Nephron progenitor cell (in vitro differentiated cells): ENCODE measurements around the gene NCOA1.

Experiments used
- DNase-seq: peaks from one replicate; pipeline ENCODE4 v3.0.0; 2021
- H3K27ac Mint-ChIP-seq: 2 replicates; pipeline ENCODE4 v1.8.0; 2021; ENCODE audit warnings: mild to moderate bottlenecking, moderate library complexity, mixed read lengths
- H3K27me3 Mint-ChIP-seq: 2 replicates; pipeline ENCODE4 v1.8.0; 2021; ENCODE audit warnings: mild to moderate bottlenecking, low read depth, mixed read lengths; ENCODE audit not compliant: poor library complexity
- H3K36me3 Mint-ChIP-seq: 2 replicates; pipeline ENCODE4 v1.8.0; 2021; ENCODE audit warnings: low read depth, mixed read lengths
- H3K4me1 Mint-ChIP-seq: 2 replicates; pipeline ENCODE4 v1.8.0; 2021; ENCODE audit warnings: mixed read lengths
- H3K4me3 Mint-ChIP-seq: 2 replicates; pipeline ENCODE4 v1.8.0; 2021; ENCODE audit warnings: mild to moderate bottlenecking, moderate library complexity, mixed read lengths
- H3K9me3 Mint-ChIP-seq: 2 replicates; pipeline ENCODE4 v1.8.0; 2021; ENCODE audit warnings: mild to moderate bottlenecking, moderate library complexity, mixed read lengths
- TF ChIP-seq, protein P1 (sequence below): fragments of 200-600 bp; sonication (generic); IDR thresholded peaks from 2 replicates; pipeline ENCODE4 v1.5.0; 2021; ENCODE audit warnings: antibody characterized with exemption

NCOA1 gene

GRCh38 chr2:24611631-24612030 is 120.6 kb downstream of the NCOA1 start:
- Mint-ChIP-seq H3K27ac (no peak overlapping the region), H3K4me1 (peaks cover 22% of the 10 kb centered on the region)

GRCh38 chr2:24613154-24613814 is 122.2 kb downstream of the NCOA1 start:
- Mint-ChIP-seq H3K4me3 (no peak overlapping the region), H3K36me3 (peaks cover 26% of the 10 kb centered on the region), H3K4me1 (peaks cover 19% of the 10 kb centered on the region), H3K27me3 (peaks cover 6% of the 10 kb centered on the region), H3K27ac (no peak overlapping the region), H3K9me3 (peaks cover 31% of the 10 kb centered on the region)
- TF ChIP-seq, protein P1, sequence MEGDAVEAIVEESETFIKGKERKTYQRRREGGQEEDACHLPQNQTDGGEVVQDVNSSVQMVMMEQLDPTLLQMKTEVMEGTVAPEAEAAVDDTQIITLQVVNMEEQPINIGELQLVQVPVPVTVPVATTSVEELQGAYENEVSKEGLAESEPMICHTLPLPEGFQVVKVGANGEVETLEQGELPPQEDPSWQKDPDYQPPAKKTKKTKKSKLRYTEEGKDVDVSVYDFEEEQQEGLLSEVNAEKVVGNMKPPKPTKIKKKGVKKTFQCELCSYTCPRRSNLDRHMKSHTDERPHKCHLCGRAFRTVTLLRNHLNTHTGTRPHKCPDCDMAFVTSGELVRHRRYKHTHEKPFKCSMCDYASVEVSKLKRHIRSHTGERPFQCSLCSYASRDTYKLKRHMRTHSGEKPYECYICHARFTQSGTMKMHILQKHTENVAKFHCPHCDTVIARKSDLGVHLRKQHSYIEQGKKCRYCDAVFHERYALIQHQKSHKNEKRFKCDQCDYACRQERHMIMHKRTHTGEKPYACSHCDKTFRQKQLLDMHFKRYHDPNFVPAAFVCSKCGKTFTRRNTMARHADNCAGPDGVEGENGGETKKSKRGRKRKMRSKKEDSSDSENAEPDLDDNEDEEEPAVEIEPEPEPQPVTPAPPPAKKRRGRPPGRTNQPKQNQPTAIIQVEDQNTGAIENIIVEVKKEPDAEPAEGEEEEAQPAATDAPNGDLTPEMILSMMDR: no peak
- no peak for DNase-seq

More at GRCh38 chr2:24611631-24612030, 120.6 kb downstream of the NCOA1 start:
- peaks cover 33% of the 10 kb centered on the region for H3K36me3 Mint-ChIP-seq
- TF ChIP-seq, protein P1: no peak
- H3K4me3 Mint-ChIP-seq: no peak overlapping the region
- H3K9me3 Mint-ChIP-seq: peaks cover 38% of the 10 kb centered on the region
- H3K27me3 Mint-ChIP-seq: peaks cover 6% of the 10 kb centered on the region
- DNase-seq: no peak

DNA sequence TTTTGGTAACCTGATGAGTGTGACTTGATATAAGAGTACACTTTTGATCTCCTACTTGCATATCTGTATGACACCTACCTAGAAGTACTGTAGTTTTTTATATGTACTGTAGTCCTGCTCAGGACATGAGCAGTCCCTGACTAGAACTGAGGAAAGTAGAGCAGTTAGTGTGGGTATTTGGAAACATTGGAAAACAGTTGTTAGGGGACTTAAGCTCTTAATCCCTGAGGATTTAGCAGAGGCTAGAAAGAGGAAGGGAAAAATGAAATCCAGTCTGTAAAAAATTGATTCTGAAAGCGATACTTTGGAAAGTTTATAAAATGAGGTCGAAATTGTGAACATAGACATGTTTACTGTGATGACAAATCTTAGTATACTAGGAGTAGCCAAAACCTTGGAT is 125.6 kb downstream of the NCOA1 start:
- peaks cover 17% of the 10 kb centered on the region for H3K9me3 Mint-ChIP-seq
- H3K4me3 Mint-ChIP-seq: no peak overlapping the region
- no peak for DNase-seq
- H3K4me1 Mint-ChIP-seq: peaks cover 5% of the 10 kb centered on the region
- TF ChIP-seq, protein P1: no peak
- peaks cover 9% of the 10 kb centered on the region for H3K27me3 Mint-ChIP-seq
- H3K36me3 Mint-ChIP-seq: peaks cover 16% of the 10 kb centered on the region
- no peak overlapping the region for H3K27ac Mint-ChIP-seq

- Mint-ChIP-seq H3K27ac (no peak overlapping the region), H3K27me3 (peaks cover 9% of the 10 kb centered on the region), H3K36me3 (peaks cover 8% of the 10 kb centered on the region), H3K4me1 (peaks cover 5% of the 10 kb centered on the region), H3K4me3 (no peak overlapping the region), H3K9me3 (peaks cover 9% of the 10 kb centered on the region)
- DNase-seq: no peak
- TF ChIP-seq, protein P1: no peak
Measured at GRCh38 chr2:24617424-24617823, 126.4 kb downstream of the NCOA1 start.

GRCh38 chr2:24618144-24618543 is 127.1 kb downstream of the NCOA1 start:
- H3K9me3 Mint-ChIP-seq: peaks cover 1% of the 10 kb centered on the region
- H3K4me3 Mint-ChIP-seq: no peak overlapping the region
- TF ChIP-seq, protein P1: no peak
- H3K36me3 Mint-ChIP-seq: peaks cover 1% of the 10 kb centered on the region
- H3K27me3 Mint-ChIP-seq: peaks cover 5% of the 10 kb centered on the region
- H3K4me1 Mint-ChIP-seq: peaks cover 5% of the 10 kb centered on the region
- peak overlapping the region; percentile 7 for H3K27ac Mint-ChIP-seq
- no peak for DNase-seq

DNA sequence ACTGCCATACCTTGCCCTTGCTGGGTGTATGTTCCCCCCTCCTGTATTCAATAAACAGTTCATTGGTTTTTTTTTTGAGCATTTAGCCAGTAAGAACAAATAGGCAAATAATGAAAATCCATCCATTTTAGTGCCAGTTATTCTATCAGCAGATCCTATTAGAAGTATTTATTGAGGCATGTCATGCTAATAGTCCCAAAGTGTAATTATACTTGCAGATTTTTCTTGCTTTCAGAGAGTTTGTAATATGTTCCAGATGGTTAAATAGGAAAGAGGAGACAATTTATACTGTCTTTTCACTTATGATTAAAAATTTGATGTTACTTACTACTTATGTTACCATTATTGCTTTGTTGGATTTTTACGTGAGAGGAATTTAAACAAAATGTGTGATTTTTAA is 127.6 kb downstream of the NCOA1 start:
- Mint-ChIP-seq H3K4me1 (peaks cover 5% of the 10 kb centered on the region), H3K36me3 (no peaks in the 10 kb centered on the region), H3K27me3 (peaks cover 4% of the 10 kb centered on the region), H3K27ac (no peak overlapping the region), H3K9me3 (no peaks in the 10 kb centered on the region), H3K4me3 (no peak overlapping the region)
- DNase-seq: no peak
- TF ChIP-seq, protein P1: no peak
